ENCODE results near the gene FREM2.

The FREM2 gene

GRCh38 chr13:38830442-38831045, 143.7 kb downstream of the FREM2 start:
- no peak for DNase-seq

GRCh38 chr13:38844581-38844980, 157.7 kb downstream of the FREM2 start:
- no peak for DNase-seq

GRCh38 chr13:38848360-38848759, 161.5 kb downstream of the FREM2 start:
- no peak for DNase-seq

GRCh38 chr13:38849315-38849714, 162.4 kb downstream of the FREM2 start:
- no peak for DNase-seq

GRCh38 chr13:38850868-38851626, 164.2 kb downstream of the FREM2 start:
- DNase-seq: no peak

GRCh38 chr13:38854226-38854625, 167.3 kb downstream of the FREM2 start:
- no peak for DNase-seq

GRCh38 chr13:38856065-38856464, 169.2 kb downstream of the FREM2 start:
- DNase-seq: no peak

GRCh38 chr13:38862443-38862842, 175.6 kb downstream of the FREM2 start:
- no peak for DNase-seq

- no peak for DNase-seq
Observed at GRCh38 chr13:38863536-38863935, 176.7 kb downstream of the FREM2 start.

GRCh38 chr13:38866649-38867048, 179.8 kb downstream of the FREM2 start:
- DNase-seq: no peak

- DNase-seq: no peak
Observed at GRCh38 chr13:38868399-38868798, 181.5 kb downstream of the FREM2 start.

- DNase-seq: no peak
Observed at GRCh38 chr13:38868870-38869269, 182.0 kb downstream of the FREM2 start.

GRCh38 chr13:38871275-38871674, 184.4 kb downstream of the FREM2 start:
- no peak for DNase-seq

GRCh38 chr13:38872693-38873092, 185.8 kb downstream of the FREM2 start:
- no peak for DNase-seq

GRCh38 chr13:38875186-38875875, 188.5 kb downstream of the FREM2 start:
- no peak for DNase-seq

GRCh38 chr13:38879278-38879677, 192.4 kb downstream of the FREM2 start:
- DNase-seq: no peak

- no peak for DNase-seq
Observed at GRCh38 chr13:38879786-38880185, 192.9 kb downstream of the FREM2 start.

- DNase-seq: no peak
Observed at GRCh38 chr13:38880397-38880796, 193.5 kb downstream of the FREM2 start.

GRCh38 chr13:38883783-38884182, 196.9 kb downstream of the FREM2 start:
- no peak for DNase-seq

GRCh38 chr13:38888309-38888708, 201.4 kb downstream of the FREM2 start:
- DNase-seq: no peak

- DNase-seq: no peak
Observed at GRCh38 chr13:38895075-38895474, 208.2 kb downstream of the FREM2 start.

GRCh38 chr13:38897521-38897920, 210.6 kb downstream of the FREM2 start:
- DNase-seq: no peak

- no peak for DNase-seq
Observed at GRCh38 chr13:38898481-38898880, 211.6 kb downstream of the FREM2 start.

GRCh38 chr13:38899571-38899970, 212.7 kb downstream of the FREM2 start:
- DNase-seq: no peak

Data from stimulated activated naive CD4-positive, alpha-beta T cell treated with Interleukin-2 at 50 U/mL for 16 hours (primary cell).